GM12892 (cell line): ENCODE data around the gene SHISAL2B.

Experiments
- POLR2A ChIP-seq: IDR thresholded peaks from 2 replicates; pipeline ENCODE4 v1.6.1; 2011; ENCODE audit warnings: low read depth, low read length, control low read depth
- POLR2AphosphoS5 ChIP-seq: IDR thresholded peaks from 2 replicates; pipeline ENCODE4 v1.6.1; 2011; ENCODE audit warnings: low read depth, low read length, control low read depth
- TAF1 ChIP-seq: IDR thresholded peaks from 2 replicates; pipeline ENCODE4 v1.6.1; 2011; ENCODE audit warnings: low read depth, mild to moderate bottlenecking, control low read depth, low read length, borderline replicate concordance

- TF ChIP-seq POLR2A: no peak
- no peak for TF ChIP-seq POLR2AphosphoS5
- no peak for TF ChIP-seq TAF1
Measured at GRCh38 chr5:64670277-64670676, 20.0 kb upstream of the SHISAL2B start.
